ENCODE data around the gene GRAMD1A.
"Not testable (repeated sequence)": the region's sequence is repeated elsewhere in the genome, so short reads cannot be mapped to it uniquely, and the experiment has no call there.

GRAMD1A gene

GRCh38 chr19:35004517-35005255, 4.6 kb downstream of the GRAMD1A start:
- no peak for DNase-seq

GRCh38 chr19:35005256-35005977, 5.3 kb downstream of the GRAMD1A start:
- DNase-seq: no peak

- not testable (repeated sequence) for DNase-seq
Observed at GRCh38 chr19:35006007-35006341, 5.9 kb downstream of the GRAMD1A start.

GRCh38 chr19:35006342-35006998, 6.3 kb downstream of the GRAMD1A start:
- peak; percentile 35 for DNase-seq

GRCh38 chr19:35006999-35007365, 6.9 kb downstream of the GRAMD1A start:
- DNase-seq: no peak

GRCh38 chr19:35007427-35007826, 7.3 kb downstream of the GRAMD1A start:
- not testable (repeated sequence) for DNase-seq

- DNase-seq: no peak
Observed at GRCh38 chr19:35008891-35009341, 8.8 kb downstream of the GRAMD1A start.

- DNase-seq: no peak
Observed at GRCh38 chr19:35009424-35010415, 9.6 kb downstream of the GRAMD1A start.

GRCh38 chr19:35011091-35011689, 11.1 kb downstream of the GRAMD1A start:
- DNase-seq: no peak

GRCh38 chr19:35011737-35012682, 11.9 kb downstream of the GRAMD1A start:
- no peak for DNase-seq

- peak; percentile 45 for DNase-seq
Observed at GRCh38 chr19:35013041-35013819, 13.1 kb downstream of the GRAMD1A start.

GRCh38 chr19:35013820-35014754, 14.0 kb downstream of the GRAMD1A start:
- DNase-seq: no peak

- not testable (repeated sequence) for DNase-seq
Observed at GRCh38 chr19:35014774-35015173, 14.7 kb downstream of the GRAMD1A start.

- DNase-seq: no peak
Observed at GRCh38 chr19:35015270-35015953, 15.3 kb downstream of the GRAMD1A start.

GRCh38 chr19:35015954-35016351, 15.8 kb downstream of the GRAMD1A start:
- no peak for DNase-seq

GRCh38 chr19:35017507-35017906, 17.4 kb downstream of the GRAMD1A start:
- no peak for DNase-seq

- no peak for DNase-seq
Observed at GRCh38 chr19:35018379-35018778, 18.3 kb downstream of the GRAMD1A start.

GRCh38 chr19:35019144-35019543, 19.0 kb downstream of the GRAMD1A start:
- no peak for DNase-seq

Measured in fibroblast of skin of right quadriceps (primary cell).